Stomach (tissue), 4 donors: ENCODE measurements around the gene PPM1L.

ENCODE experiments used
- EP300 ChIP-seq: sonication (generic); formaldehyde crosslinking; IDR thresholded peaks from one replicate; pipeline ENCODE4 v1.6.1; 2017; ENCODE audit warnings: antibody characterized with exemption
- POLR2A ChIP-seq, 4 donors: fragments of 450-650 bp; IDR thresholded peaks; one replicate each; pipeline ENCODE4 v1.6.1; 2016; ENCODE audit warnings: antibody characterized with exemption in 4 of 4, control low read depth in 2 of 4, mild to moderate bottlenecking in 1 of 4, moderate library complexity in 1 of 4
- POLR2AphosphoS5 ChIP-seq, 3 donors: sonication (generic); formaldehyde crosslinking; IDR thresholded peaks; one replicate each; pipeline ENCODE4 v1.6.1; 2016; ENCODE audit warnings: antibody characterized with exemption in 3 of 3
- TF ChIP-seq, protein P1 (sequence below), 7 experiments: fragments of 450-650 bp in 4 of 7; fragments of 200-600 bp in 3 of 7; sonication (generic) in 3 of 7; IDR thresholded peaks; one replicate each; pipeline ENCODE4 v1.5.1; 2016 to 2019; ENCODE audit warnings: antibody characterized with exemption in 7 of 7, control low read depth in 2 of 7, mild to moderate bottlenecking in 1 of 7

DNA sequence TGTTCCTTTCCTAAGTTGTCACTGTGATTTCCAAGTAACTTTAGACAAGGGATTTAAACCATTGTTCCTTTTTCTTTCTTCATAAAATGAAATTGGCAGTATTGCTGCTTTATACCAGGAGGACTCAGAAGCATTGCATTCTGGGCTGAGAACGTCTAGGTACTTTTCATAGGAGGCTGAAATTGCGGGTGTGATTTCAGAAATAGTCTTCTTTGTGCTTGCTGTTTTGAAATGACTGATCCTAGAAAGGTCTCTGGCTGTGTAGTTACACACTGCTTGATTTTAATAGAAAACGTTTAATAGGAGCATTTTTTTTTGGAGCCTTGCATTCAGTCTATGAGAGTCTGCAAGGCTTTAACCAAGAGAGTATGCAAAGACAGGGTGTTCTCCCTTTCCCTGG lies 56.3 kb downstream of the PPM1L start:
- TF ChIP-seq, protein P1, sequence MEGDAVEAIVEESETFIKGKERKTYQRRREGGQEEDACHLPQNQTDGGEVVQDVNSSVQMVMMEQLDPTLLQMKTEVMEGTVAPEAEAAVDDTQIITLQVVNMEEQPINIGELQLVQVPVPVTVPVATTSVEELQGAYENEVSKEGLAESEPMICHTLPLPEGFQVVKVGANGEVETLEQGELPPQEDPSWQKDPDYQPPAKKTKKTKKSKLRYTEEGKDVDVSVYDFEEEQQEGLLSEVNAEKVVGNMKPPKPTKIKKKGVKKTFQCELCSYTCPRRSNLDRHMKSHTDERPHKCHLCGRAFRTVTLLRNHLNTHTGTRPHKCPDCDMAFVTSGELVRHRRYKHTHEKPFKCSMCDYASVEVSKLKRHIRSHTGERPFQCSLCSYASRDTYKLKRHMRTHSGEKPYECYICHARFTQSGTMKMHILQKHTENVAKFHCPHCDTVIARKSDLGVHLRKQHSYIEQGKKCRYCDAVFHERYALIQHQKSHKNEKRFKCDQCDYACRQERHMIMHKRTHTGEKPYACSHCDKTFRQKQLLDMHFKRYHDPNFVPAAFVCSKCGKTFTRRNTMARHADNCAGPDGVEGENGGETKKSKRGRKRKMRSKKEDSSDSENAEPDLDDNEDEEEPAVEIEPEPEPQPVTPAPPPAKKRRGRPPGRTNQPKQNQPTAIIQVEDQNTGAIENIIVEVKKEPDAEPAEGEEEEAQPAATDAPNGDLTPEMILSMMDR (IDR thresholded peaks at IDR 0.05): no peak
- TF ChIP-seq EP300 (no peak), POLR2A (IDR thresholded peaks at IDR 0.05) (no peak), POLR2AphosphoS5 (IDR thresholded peaks at IDR 0.05) (no peak)
